ENCODE measurements around the gene SEC16A. TPM values are rescaled to one million over a fixed set of nuclear protein-coding genes. Genes with fewer than 3 reads are reported as not detected.

The SEC16A gene
- 10 to 100 TPM; 63.5 to 80.8 (median 74.6) TPM for total RNA-seq

GRCh38 chr9:136482793-136483588 lies at the start of gene SEC16A:
SEC16A (minus strand) TSS chr9:136483040; CDS start chr9:136477615, 5,425 bp downstream.
- peak; percentile 99 to 100 (median 100) for DNase-seq
- TF ChIP-seq POLR2A (IDR thresholded peaks at IDR 0.05) (peak; percentile 80 to 95), CTCF (IDR thresholded peaks at IDR 0.05) (no peak)

GRCh38 chr9:136531904-136532798 lies 49.3 kb upstream of the SEC16A start:
- Histone ChIP-seq H3K4me1 (peaks cover 31 to 91% (median 64%) of the 10 kb centered on the region in 4 donors), H3K4me3 (no peak overlapping the region), H3K9me3 (no peaks in the 10 kb centered on the region), H3K36me3 (peaks cover 0 to 6% (median 0%) of the 10 kb centered on the region in 3 donors), H3K27me3 (no peaks in the 10 kb centered on the region), H3K27ac (peak overlapping the region; percentile 13 to 96 (median 33))
- TF ChIP-seq POLR2A (IDR thresholded peaks at IDR 0.05) (no peak), CTCF (IDR thresholded peaks at IDR 0.05) (no peak)
- no peak for DNase-seq

More at GRCh38 chr9:136482793-136483588, at the start of gene SEC16A:
- H3K27ac ChIP-seq = peak within 1 kb of the TSS; percentile 94 to 100 (median 99)
- peaks cover 0 to 6% (median 0%) of the 10 kb centered on the region in 3 donors for H3K36me3 ChIP-seq
- no peaks in the 10 kb centered on the region for H3K9me3 ChIP-seq
- H3K27me3 ChIP-seq = no peaks in the 10 kb centered on the region
- peak within 1 kb of the TSS; percentile 70 to 94 (median 79) for H3K4me3 ChIP-seq
- peaks cover 0 to 26% (median 20%) of the 10 kb centered on the region in 4 donors for H3K4me1 ChIP-seq

- peaks cover 32 to 91% (median 58%) of the 10 kb centered on the region in 4 donors for H3K4me1 ChIP-seq
These were observed 48.5 kb upstream of the SEC16A start for GRCh38 chr9:136531186-136531903.

GRCh38 chr9:136530461-136531089 lies 47.7 kb upstream of the SEC16A start:
- Histone ChIP-seq H3K27ac (peak overlapping the region in 3 of 4 donors; percentile 11 to 96 (median 29)), H3K4me3 (no peak overlapping the region)

More at GRCh38 chr9:136531186-136531903, 48.5 kb upstream of the SEC16A start:
- Histone ChIP-seq H3K36me3 (no peaks in the 10 kb centered on the region), H3K27ac (peak overlapping the region; percentile 5 to 96 (median 12)), H3K27me3 (no peaks in the 10 kb centered on the region), H3K9me3 (no peaks in the 10 kb centered on the region), H3K4me3 (no peak overlapping the region)
- DNase-seq = no peak
- no peak for TF ChIP-seq POLR2A (IDR thresholded peaks at IDR 0.05)

More at GRCh38 chr9:136530461-136531089, 47.7 kb upstream of the SEC16A start:
- no peak for TF ChIP-seq POLR2A (IDR thresholded peaks at IDR 0.05)
- no peak for TF ChIP-seq CTCF (IDR thresholded peaks at IDR 0.05)
- no peaks in the 10 kb centered on the region for H3K9me3 ChIP-seq
- peaks cover 32 to 93% (median 58%) of the 10 kb centered on the region in 4 donors for H3K4me1 ChIP-seq
- H3K27me3 ChIP-seq = no peaks in the 10 kb centered on the region
- no peaks in the 10 kb centered on the region for H3K36me3 ChIP-seq
- DNase-seq = no peak

All from Peyer's patch (tissue), 4 donors.